GM23338 (cell line): ENCODE measurements around the gene SRGAP3. TPM values are rescaled to one million over a fixed set of nuclear protein-coding genes. Genes with fewer than 3 reads are reported as not detected.

Source experiments
- ATAC-seq: fragments of 200-7000 bp; cut with Tn5 transposase; 3 replicates; pipeline ENCODE4 v1.9.1; 2020
- DNase-seq: peaks from one replicate; pipeline ENCODE4 v3.0.0-alpha.2; 2015; ENCODE audit warnings: low spot score
- H2AFZ ChIP-seq: fragments of 200-600 bp; sonication (generic); 2 replicates; pipeline ENCODE4 v1.8.0; 2016; ENCODE audit warnings: antibody characterized with exemption, mild to moderate bottlenecking, moderate library complexity
- H3F3A ChIP-seq: fragments of 200-600 bp; sonication (generic); replicated peaks from 2 replicates; pipeline ENCODE4 v1.8.0; 2017; ENCODE audit warnings: antibody characterized with exemption, mixed run types, low read depth
- H3K27ac ChIP-seq: fragments of 200-600 bp; sonication (generic); 2 replicates; pipeline ENCODE4 v1.6.1; 2016; ENCODE audit warnings: low read depth
- H3K27me3 ChIP-seq: fragments of 200-600 bp; sonication (generic); 2 replicates; pipeline ENCODE4 v1.8.0; 2016; ENCODE audit warnings: mild to moderate bottlenecking, mixed run types, moderate library complexity; ENCODE audit not compliant: insufficient read depth
- H3K36me3 ChIP-seq: fragments of 200-600 bp; sonication (generic); 2 replicates; pipeline ENCODE4 v1.8.0; 2016; ENCODE audit warnings: mild to moderate bottlenecking; ENCODE audit not compliant: insufficient read depth
- H3K4me1 ChIP-seq: fragments of 200-600 bp; sonication (generic); 2 replicates; pipeline ENCODE4 v1.8.0; 2016; ENCODE audit warnings: mild to moderate bottlenecking, moderate library complexity; ENCODE audit not compliant: insufficient read depth
- H3K4me2 ChIP-seq: fragments of 200-600 bp; sonication (generic); 2 replicates; pipeline ENCODE4 v1.7.1; 2017; ENCODE audit warnings: mixed run types
- H3K4me3 ChIP-seq: fragments of 200-600 bp; sonication (generic); 2 replicates; pipeline ENCODE4 v1.6.1; 2016; ENCODE audit warnings: mixed run types
- H3K79me2 ChIP-seq: fragments of 200-600 bp; sonication (generic); replicated peaks from 2 replicates; pipeline ENCODE4 v1.8.0; 2017; ENCODE audit warnings: mild to moderate bottlenecking; ENCODE audit not compliant: insufficient read depth
- H3K9me2 ChIP-seq: fragments of 200-600 bp; sonication (generic); 2 replicates; pipeline ENCODE4 v1.8.0; 2017; ENCODE audit not compliant: insufficient read depth
- H4K20me1 ChIP-seq: fragments of 200-600 bp; sonication (generic); replicated peaks from 2 replicates; pipeline ENCODE4 v1.8.0; 2017; ENCODE audit warnings: mild to moderate bottlenecking; ENCODE audit not compliant: insufficient read depth
- H3K27ac Mint-ChIP-seq: 2 replicates; pipeline ENCODE4 v1.8.0; 2020; ENCODE audit warnings: inconsistent platforms, mild to moderate bottlenecking, moderate library complexity, mixed read lengths
- H3K27me3 Mint-ChIP-seq: 3 replicates; pipeline ENCODE4 v1.8.0; 2022; ENCODE audit warnings: low read depth, mild to moderate bottlenecking, moderate library complexity, mixed read lengths, inconsistent platforms; ENCODE audit not compliant: insufficient read depth, poor library complexity
- H3K36me3 Mint-ChIP-seq: 3 replicates; pipeline ENCODE4 v1.8.0; 2021; ENCODE audit warnings: low read depth, mild to moderate bottlenecking, inconsistent platforms, moderate library complexity, mixed read lengths
- H3K4me1 Mint-ChIP-seq: 3 replicates; pipeline ENCODE4 v1.8.0; 2020; ENCODE audit warnings: mild to moderate bottlenecking, inconsistent platforms, mixed read lengths
- H3K4me3 Mint-ChIP-seq: 3 replicates; pipeline ENCODE4 v1.8.0; 2021; ENCODE audit warnings: moderate library complexity, mild to moderate bottlenecking, inconsistent platforms, mixed read lengths
- H3K9me3 Mint-ChIP-seq: 3 replicates; pipeline ENCODE4 v1.8.0; 2020; ENCODE audit warnings: moderate library complexity, mild to moderate bottlenecking, inconsistent platforms, mixed read lengths
- CREB1 ChIP-seq: fragments of 250-450 bp; sonication (Bioruptor Pico); IDR thresholded peaks from 2 replicates; pipeline ENCODE4 v1.5.0; 2020; ENCODE audit warnings: low read depth, mild to moderate bottlenecking, moderate library complexity
- CTCF ChIP-seq, 2 experiments: fragments of 200-600 bp in 1 of 2; sonication (generic) in 1 of 2; conservative IDR thresholded peaks; 2 replicates each; pipeline versions ENCODE4 v1.5.1 to v1.6.1; 2016 to 2017; ENCODE audit warnings: antibody characterized with exemption in 2 of 2, low read depth in 2 of 2, mild to moderate bottlenecking in 2 of 2, moderate library complexity in 1 of 2
- ETS1 ChIP-seq: IDR thresholded peaks from 2 replicates; pipeline ENCODE4 v1.6.1; 2016; ENCODE audit warnings: antibody characterized with exemption
- EZH2 ChIP-seq: fragments of 200-600 bp; sonication (generic); IDR thresholded peaks from one replicate; pipeline ENCODE4 v1.8.0; 2017; ENCODE audit warnings: antibody characterized with exemption, mild to moderate bottlenecking, low read depth; ENCODE audit not compliant: unreplicated experiment
- EZH2phosphoT487 ChIP-seq: fragments of 200-600 bp; sonication (generic); IDR thresholded peaks from one replicate; pipeline ENCODE4 v1.8.1; 2018; ENCODE audit warnings: antibody characterized with exemption; ENCODE audit not compliant: unreplicated experiment
- JUNB ChIP-seq: IDR thresholded peaks from one replicate; pipeline ENCODE4 v1.6.1; 2016; ENCODE audit warnings: antibody characterized with exemption; ENCODE audit not compliant: unreplicated experiment
- POLR2AphosphoS5 ChIP-seq: IDR thresholded peaks from 2 replicates; pipeline ENCODE4 v1.6.1; 2016; ENCODE audit warnings: antibody characterized with exemption, low read depth
- STAT1 ChIP-seq: IDR thresholded peaks from one replicate; pipeline ENCODE4 v1.6.1; 2016; ENCODE audit warnings: antibody characterized with exemption; ENCODE audit not compliant: unreplicated experiment
- ZNF114 ChIP-seq: fragments of 250-450 bp; sonication (Bioruptor Pico); IDR thresholded peaks from 2 replicates; pipeline ENCODE4 v1.5.0; 2020; ENCODE audit warnings: mild to moderate bottlenecking, moderate library complexity
- ZNF331 ChIP-seq: fragments of 250-450 bp; sonication (Bioruptor Pico); IDR thresholded peaks from 2 replicates; pipeline ENCODE4 v1.5.0; 2020; ENCODE audit warnings: low read depth, mild to moderate bottlenecking, moderate library complexity
- long read RNA-seq: library from polyadenylated mRNA; unstranded; transcript quantifications from one replicate; pipeline ENCODE4 v2.0.0, GENCODE V29; 2020; ENCODE audit not compliant: unreplicated experiment
- polyA plus RNA-seq: library from polyadenylated mRNA; unstranded; fragments of >200 nt; fragmentation: Nextera tagmentation; extraction: Ambion mirVana; gene quantifications from 2 replicates; pipeline ENCODE4 v1.2.1, GENCODE V29; 2016
- total RNA-seq: library from RNA; depleted of rRNA; stranded (reverse); fragments of >200 nt; shearing (Covaris generic); gene quantifications from 2 replicates; pipeline ENCODE4 v1.2.3, GENCODE V29; 2014; rRNA removed

SRGAP3 gene
- total RNA-seq, result 8.6 and 9.4 TPM in 2 replicates
- 6.4 and 7.5 TPM in 2 replicates for polyA plus RNA-seq
- long read RNA-seq, result 0 reads

- ATAC-seq, result peak; percentile 95
- H3F3A ChIP-seq, result 0 out of 2 replicates have a peak, but pooled peaks cover 3% of the 10 kb centered on the region
- H3K4me2 ChIP-seq, result peak within 1 kb of the TSS; percentile 77
- H3K4me1 ChIP-seq, result peaks cover 38% of the 10 kb centered on the region
- H3K27me3 Mint-ChIP-seq, result peaks cover 10% of the 10 kb centered on the region
- peak within 1 kb of the TSS; percentile 63 for H2AFZ ChIP-seq
- peaks cover 9% of the 10 kb centered on the region; the same call in 1 of the 2 replicates for H3K79me2 ChIP-seq
- no peaks in the 10 kb centered on the region for H3K27me3 ChIP-seq
- H3K27ac ChIP-seq, result no peak within 1 kb of the TSS
- TF ChIP-seq ZNF114 (CRISPR knock-in tag), result no peak
- no peak for TF ChIP-seq EZH2phosphoT487
- TF ChIP-seq CREB1, result peak; percentile 90
- no peak for TF ChIP-seq ETS1
- TF ChIP-seq POLR2AphosphoS5, result peak; percentile 79
- no peak for TF ChIP-seq ZNF331 (CRISPR knock-in tag)
- no peak for TF ChIP-seq STAT1
- no peak for TF ChIP-seq EZH2
- 0 out of 4 replicates have a peak, but pooled peaks of 1 of the 2 experiments have one; percentile 29 for TF ChIP-seq CTCF (conservative IDR thresholded peaks at IDR 0.05; ENCODE audit: low read depth in 2 of 2)
- TF ChIP-seq JUNB, result no peak
- peak; percentile 97 for DNase-seq
- H3K36me3 ChIP-seq, result no peaks in the 10 kb centered on the region
- H4K20me1 ChIP-seq, result 0 out of 2 replicates have a peak, but pooled peaks cover 3% of the 10 kb centered on the region
- peak within 1 kb of the TSS; percentile 59 for H3K4me3 ChIP-seq
- no peaks in the 10 kb centered on the region for H3K9me3 Mint-ChIP-seq
- no peaks in the 10 kb centered on the region for H3K9me2 ChIP-seq
- no peaks in the 10 kb centered on the region for H3K36me3 Mint-ChIP-seq
- peak within 1 kb of the TSS; percentile 49; the same call in 1 of the 2 replicates for H3K27ac Mint-ChIP-seq
- H3K4me3 Mint-ChIP-seq, result peak within 1 kb of the TSS; percentile 82
- peaks cover 49% of the 10 kb centered on the region for H3K4me1 Mint-ChIP-seq
Measured at GRCh38 chr3:9249273-9250192, at the start of gene SRGAP3. Gene SRGAP3, minus strand, starts transcription at chr3:9249646. Its CDS starts 695 bp downstream, at chr3:9248951.

- Histone ChIP-seq H3K36me3 (no peaks in the 10 kb centered on the region), H3K27ac (no peak overlapping the region), H3K9me2 (0 out of 2 replicates have a peak, but pooled peaks cover 10% of the 10 kb centered on the region), H3K4me3 (no peak overlapping the region), H3K27me3 (peaks cover 7% of the 10 kb centered on the region; the same call in 1 of the 2 replicates), H3F3A (no peaks in the 10 kb centered on the region), H3K4me2 (no peak overlapping the region), H3K4me1 (peaks cover 10% of the 10 kb centered on the region; the same call in 1 of the 2 replicates), H2AFZ (no peak overlapping the region), H3K79me2 (no peaks in the 10 kb centered on the region), H4K20me1 (no peaks in the 10 kb centered on the region)
- Mint-ChIP-seq H3K9me3 (peaks cover 5% of the 10 kb centered on the region; the same call in 2 of the 3 replicates), H3K27ac (no peak overlapping the region), H3K36me3 (peaks cover 5% of the 10 kb centered on the region; the same call in 1 of the 3 replicates), H3K4me3 (no peak overlapping the region), H3K4me1 (peaks cover 7% of the 10 kb centered on the region; the same call in 2 of the 3 replicates), H3K27me3 (peaks cover 11% of the 10 kb centered on the region)
- ATAC-seq, result no peak
- DNase-seq, result no peak
- no peak for TF ChIP-seq CTCF (conservative IDR thresholded peaks at IDR 0.05; ENCODE audit: low read depth in 2 of 2)
Measured at GRCh38 chr3:9298236-9298635, 48.8 kb upstream of the SRGAP3 start.
